ENCODE results near the gene LAD1. TPM values are rescaled to one million over a fixed set of nuclear protein-coding genes. Genes with fewer than 3 reads are reported as not detected.

Gene LAD1
- total RNA-seq, 1 experiment from 2014 or later, result 30.1 TPM

DNA sequence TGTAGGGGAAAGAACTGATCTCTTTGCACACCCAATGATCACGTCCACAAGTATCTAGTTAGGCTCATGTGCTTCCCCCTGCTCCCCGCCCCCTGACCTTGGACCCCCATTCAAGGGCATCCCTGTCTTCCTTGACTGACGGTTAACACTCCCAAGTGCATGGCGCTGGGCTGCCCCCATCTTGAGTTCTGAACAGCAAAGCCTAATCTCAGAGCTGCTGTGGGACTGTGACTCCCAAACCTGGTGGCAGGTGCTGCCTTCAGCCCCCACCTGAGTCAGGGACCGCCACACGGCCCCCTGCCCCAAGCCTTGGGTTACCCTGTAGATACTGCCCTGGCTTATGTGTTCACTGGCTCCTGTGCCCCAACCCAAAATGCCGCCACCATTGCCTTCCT, 21.5 kb upstream of the LAD1 start:
- Histone ChIP-seq H3K27ac (ENCODE audit: insufficient read length, low read depth, low read length) (no peak overlapping the region), H2AK5ac (ENCODE audit: insufficient read length, low read length) (no peak overlapping the region), H3K14ac (ENCODE audit: insufficient read depth, low read length) (peak overlapping the region; percentile 66; the same call in 1 of the 2 replicates), H4K5ac (ENCODE audit: insufficient read length, low read depth, low read length) (no peak overlapping the region), H2BK15ac (ENCODE audit: low read depth, low read length) (no peak overlapping the region), H3K79me1 (ENCODE audit: insufficient read depth, low read depth, low read length, poor library complexity, severe bottlenecking) (no peaks in the 10 kb centered on the region), H3K18ac (ENCODE audit: insufficient read length, low read depth, low read length) (peak overlapping the region; percentile 10), H2BK5ac (ENCODE audit: insufficient read length, low read length) (no peak overlapping the region), H3K4ac (ENCODE audit: low read depth, low read length) (no peak overlapping the region), H3K9ac (ENCODE audit: extremely low read depth, insufficient read length, low read length) (no peak overlapping the region), H3K23me2 (ENCODE audit: insufficient read length, low read depth, low read length, poor library complexity, severe bottlenecking) (no peaks in the 10 kb centered on the region), H3K56ac (ENCODE audit: insufficient read length, low read depth, low read length) (no peak overlapping the region), H2BK120ac (ENCODE audit: low read depth, low read length, poor library complexity, severe bottlenecking) (no peak overlapping the region), H2BK12ac (ENCODE audit: insufficient read length, low read depth, low read length) (no peak overlapping the region), H3K23ac (ENCODE audit: insufficient read length, low read depth, low read length) (no peak overlapping the region), H4K91ac (ENCODE audit: insufficient read length, low read depth, low read length) (no peak overlapping the region), H3K4me1 (ENCODE audit: insufficient read depth, low read length) (no peaks in the 10 kb centered on the region), H3K79me2 (ENCODE audit: insufficient read depth, low read length) (no peaks in the 10 kb centered on the region), H4K8ac (replicated peaks; ENCODE audit: insufficient read length, low read depth, low read length) (no peak overlapping the region), H3K4me2 (ENCODE audit: insufficient read depth, insufficient read length, low read length) (no peak overlapping the region), H2BK20ac (ENCODE audit: low read depth, low read length, poor library complexity, severe bottlenecking) (no peak overlapping the region), H3T11ph (ENCODE audit: low read length) (no peak overlapping the region), H2AFZ (ENCODE audit: low read length) (no peak overlapping the region), H4K20me1 (ENCODE audit: control insufficient read depth, insufficient read depth, insufficient read length) (no peaks in the 10 kb centered on the region), H3K9me3 (ENCODE audit: control insufficient read depth, low read depth, low read length) (no peaks in the 10 kb centered on the region), H3K27me3 (ENCODE audit: insufficient read depth, low read length) (no peaks in the 10 kb centered on the region)
- no peak overlapping the region for H3K4me3 Mint-ChIP-seq
- H3K9me3 Mint-ChIP-seq, result peaks cover 0 to 5% of the 10 kb centered on the region in 2 experiments; a peak in 2 of 5 replicates
- H3K27me3 Mint-ChIP-seq (ENCODE audit: low read depth), result no peaks in the 10 kb centered on the region; the same call in none of the 2 replicates
- no CpG with 5 or more reads among the region's 7 CpGs for WGBS (ENCODE audit: extremely low coverage, insufficient read length, low lambda C conversion rate)
- peak overlapping the region in 1 of 3 experiments; percentile 35; a peak in 2 of 7 replicates for H3K27ac Mint-ChIP-seq
- TF ChIP-seq CTCF (conservative IDR thresholded peaks at IDR 0.05), result no peak
- no peaks in the 10 kb centered on the region for H3K36me3 Mint-ChIP-seq (ENCODE audit: insufficient read depth in 1 of 3, low read depth in 3 of 3)
- DNase-seq, result no peak
- peaks cover 13 to 23% of the 10 kb centered on the region in 2 experiments for H3K4me1 Mint-ChIP-seq
